ENCODE data around the gene ZMIZ1.

The ZMIZ1 gene

DNA sequence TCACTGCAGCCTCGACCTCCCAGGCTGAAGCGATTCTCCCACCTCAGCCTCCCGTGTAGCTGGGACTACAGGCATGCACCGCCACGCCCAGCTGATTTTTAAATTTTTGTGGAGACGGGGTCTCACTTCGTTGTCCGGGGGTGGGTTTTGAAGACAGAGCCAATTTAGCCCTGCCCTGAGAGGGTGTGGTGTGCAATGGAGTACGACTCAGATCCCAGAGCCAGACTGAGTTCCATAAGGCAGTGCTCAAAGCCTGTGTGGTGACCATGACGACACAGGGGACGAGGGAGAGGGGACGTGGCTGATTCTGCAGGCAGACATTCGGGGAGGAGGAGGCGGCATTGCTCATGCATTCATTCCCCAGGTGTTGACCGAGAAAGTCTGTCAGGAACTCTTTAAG, 72.1 kb downstream of the ZMIZ1 start:
- DNase-seq = no peak

DNA sequence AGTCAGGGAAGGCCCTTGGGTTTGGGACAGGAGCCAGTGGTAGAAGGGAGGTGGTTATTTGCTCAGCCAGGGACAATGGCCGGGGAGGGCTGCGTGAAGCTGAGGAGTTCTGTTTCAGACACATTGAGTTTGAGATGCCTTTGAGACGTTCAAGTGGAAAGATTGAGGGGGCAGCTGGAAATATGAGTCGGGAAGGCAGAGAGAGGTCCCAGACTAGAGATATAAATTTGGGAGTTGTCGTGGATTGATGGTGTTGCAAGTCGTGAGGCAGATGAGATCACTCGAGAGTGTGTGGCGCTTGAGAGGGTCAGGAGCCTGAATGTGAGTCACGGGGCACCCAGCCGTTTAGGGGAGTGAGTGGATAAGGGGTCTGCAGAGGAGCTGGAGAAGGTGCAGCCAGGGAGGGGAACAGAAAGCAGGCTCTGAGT, 73.3 kb downstream of the ZMIZ1 start:
- DNase-seq = no peak

DNA sequence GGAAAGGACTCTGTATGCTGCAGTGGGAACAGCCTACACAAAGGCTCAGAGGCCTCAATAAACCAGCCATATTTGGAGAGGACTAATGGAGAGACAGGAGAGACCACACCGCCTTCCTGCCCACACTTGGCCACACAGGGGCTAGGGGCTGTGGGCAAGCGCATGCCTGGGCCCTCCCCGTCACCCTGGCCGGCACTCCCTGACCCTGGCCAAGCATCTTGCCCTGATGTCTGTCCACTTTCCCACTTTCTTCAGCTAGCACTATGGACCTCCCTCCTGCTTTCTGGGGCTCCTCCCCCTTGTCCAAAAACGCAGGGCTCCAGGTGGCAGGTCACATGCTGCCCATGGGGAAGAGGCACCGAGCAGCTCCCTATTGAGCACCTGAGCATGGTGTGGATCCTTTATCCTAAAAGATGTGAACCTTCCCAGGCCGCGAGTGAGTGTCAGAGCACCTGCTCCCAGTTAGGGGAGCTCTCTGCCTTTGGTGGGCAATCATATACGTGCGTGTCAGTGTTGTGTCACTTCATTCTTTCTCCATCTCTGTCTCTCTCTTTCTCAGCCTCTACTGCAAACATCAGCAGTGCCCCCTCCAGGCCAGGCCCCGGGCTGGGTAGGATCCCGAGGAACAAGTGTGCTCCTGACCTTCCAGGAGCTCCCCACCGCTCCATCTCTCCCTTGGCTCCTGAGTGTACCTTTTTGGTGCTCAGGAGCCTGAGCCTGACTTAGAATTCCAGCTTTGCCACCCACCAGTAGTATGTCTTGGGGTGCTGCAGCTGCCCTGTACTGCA, 74.0 kb downstream of the ZMIZ1 start:
- no peak for DNase-seq

DNA sequence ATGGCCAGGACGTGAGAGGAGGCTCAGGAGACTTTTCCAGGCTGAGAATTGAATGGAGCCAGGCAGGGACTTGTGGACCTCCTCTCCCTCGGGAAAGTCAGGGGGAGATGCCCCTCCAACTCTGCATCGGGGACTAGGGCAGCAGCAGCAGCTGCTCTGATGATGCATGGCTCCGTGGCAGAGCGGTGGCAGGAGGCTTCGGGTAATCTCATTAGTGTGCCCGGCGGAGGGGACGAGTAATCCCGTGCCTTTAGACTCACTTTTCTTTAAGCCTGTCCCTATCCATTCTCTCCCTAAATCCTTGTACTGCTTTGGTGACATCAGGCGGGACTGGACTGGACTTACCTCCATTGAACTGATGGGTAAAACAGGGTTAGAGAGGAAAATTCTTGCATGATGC, 75.1 kb downstream of the ZMIZ1 start:
- no peak for DNase-seq

DNA sequence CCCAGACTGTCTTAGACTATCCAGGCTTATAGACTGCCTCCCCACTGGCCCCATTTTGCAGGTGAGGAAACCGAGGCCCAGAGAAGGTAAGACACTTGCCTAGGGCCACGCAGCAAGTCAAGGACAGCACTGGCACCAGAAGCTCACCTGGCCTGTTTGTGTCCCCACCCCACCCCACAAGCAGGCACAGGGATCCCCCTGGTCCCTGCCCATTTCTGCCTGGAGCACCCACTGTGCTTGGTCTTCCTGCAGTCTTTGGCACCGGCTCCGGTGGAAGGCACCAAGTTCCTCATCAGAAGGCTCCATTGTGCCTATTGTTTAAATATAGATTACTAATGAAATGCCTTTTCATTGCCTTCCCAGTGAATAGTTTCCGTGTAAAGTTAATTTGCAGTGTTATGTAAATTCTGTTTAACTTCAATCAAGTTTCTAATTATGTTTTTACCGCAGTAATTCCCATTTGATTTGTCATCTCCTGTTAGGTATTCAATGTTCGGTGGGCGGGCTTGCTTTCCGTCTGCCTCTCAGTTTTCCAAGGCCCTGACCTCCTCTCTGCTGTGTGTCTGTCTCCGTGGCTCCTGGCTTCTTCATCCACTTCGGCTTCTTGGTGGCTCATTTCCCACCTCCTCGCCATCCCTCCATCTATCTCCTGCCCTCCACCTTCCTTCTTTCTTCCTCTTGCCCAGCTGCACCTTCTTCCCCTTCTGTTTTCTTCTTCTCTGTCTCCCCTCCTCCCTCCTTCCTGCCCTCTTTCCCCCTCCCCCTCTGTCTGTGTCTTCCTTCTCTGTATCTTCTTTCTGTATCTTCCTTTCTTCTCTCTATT, 75.8 kb downstream of the ZMIZ1 start:
- no peak for DNase-seq

DNA sequence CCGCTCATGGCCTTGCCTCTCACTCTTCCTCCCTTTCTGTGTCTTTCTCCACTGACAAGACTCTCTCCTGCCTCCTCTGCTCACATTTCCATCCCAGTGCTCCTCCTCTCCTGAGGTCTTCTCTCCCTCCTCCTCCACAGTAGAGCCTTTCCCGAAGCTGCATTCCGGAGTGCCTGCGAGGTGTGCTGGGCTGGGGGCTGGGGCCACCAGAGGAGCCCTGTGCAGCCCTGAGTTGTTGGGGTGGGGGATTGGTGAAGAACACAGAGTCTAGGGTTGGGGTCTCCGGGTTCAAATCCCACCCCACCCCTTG, 76.4 kb downstream of the ZMIZ1 start:
- DNase-seq = no peak

DNA sequence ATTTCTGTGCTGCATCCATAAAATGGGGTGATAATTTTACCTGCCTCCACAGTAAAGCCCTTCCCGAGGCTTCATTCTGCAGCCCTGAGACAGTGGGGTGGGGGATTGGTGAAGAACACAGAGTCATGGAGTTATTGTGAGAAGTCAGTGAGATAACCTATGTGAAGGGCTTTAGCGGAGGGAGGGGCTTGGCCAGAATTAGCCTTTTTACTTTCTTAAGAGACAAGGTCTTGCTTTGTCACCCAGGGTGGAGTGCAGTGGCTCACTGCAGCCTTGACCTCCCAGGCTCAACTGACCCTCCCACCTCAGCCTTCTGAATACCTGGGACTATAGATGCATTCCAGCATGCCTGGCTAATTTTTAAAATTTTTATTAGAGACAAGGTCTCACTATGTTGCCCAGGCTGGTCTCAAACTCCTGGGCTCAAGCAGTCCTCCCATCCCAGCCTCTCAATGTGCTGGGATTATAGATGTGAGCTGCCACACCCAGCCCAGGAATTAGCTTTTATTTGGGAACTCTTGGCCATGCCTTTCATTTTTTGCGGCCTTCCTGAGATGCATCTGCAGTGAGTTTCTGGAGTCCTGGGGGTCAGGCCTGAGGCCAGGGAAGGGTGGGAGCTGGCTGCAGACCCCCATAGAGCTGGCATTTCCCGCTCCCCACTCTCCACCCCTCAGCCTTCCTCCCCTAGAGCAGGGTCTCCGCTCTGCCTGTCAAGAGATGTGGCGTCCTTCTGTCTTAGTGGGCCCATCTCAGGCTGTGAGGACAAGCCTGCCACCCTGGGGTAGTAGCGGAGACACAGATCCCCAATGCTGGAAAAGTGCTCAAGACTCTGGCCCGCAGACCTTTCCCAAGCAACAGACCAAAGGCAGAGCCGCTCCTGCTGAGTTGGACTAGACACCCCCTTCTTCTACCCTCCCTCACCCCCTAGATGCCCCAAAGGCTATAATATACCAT, 77.0 kb downstream of the ZMIZ1 start:
- no peak for DNase-seq

DNA sequence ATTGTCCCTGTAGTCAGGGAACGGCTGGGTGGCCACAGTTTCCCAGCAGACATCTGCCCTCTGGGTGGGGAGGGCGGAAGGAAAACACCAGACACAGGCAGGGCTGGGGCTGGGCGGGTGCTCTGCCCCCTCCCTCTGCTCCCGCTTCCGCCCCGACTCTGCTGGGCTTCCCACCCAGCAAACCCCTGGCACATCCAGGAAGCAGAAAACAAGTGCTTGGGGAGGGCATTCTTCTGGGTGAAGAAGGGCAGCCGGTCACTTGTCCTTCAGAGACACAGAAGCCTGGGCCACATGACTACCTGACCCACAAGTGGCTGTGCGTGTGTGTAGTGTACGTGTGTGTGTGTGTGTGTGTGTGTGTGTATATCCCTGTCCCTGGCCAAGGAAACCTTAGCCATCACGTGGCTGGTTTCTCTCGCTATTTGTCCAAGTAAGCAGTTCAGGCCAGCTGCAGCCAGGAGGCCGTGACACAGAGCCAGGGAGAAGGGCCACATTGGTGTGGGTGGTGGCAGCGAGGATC, 77.9 kb downstream of the ZMIZ1 start:
- peak; percentile 10 for DNase-seq

DNA sequence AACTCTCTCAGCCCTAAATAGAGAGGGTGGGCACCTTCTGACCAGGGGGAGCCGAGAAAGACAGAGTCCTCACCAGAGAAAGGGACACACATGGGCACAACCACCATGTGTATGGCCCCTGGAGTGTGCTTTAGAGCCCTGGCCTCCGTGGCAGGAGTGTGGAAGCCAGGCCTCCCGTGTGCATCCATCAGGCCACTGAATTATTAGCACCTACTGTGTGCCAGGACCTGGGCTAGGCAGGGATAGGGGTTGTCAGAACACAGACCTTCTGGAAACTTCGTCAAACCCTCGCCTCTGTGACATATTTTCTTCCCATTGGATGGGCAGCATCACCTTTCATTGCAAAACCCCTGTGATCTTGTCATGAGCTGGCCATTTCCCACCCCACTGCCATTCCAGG, 78.5 kb downstream of the ZMIZ1 start:
- no peak for DNase-seq

DNA sequence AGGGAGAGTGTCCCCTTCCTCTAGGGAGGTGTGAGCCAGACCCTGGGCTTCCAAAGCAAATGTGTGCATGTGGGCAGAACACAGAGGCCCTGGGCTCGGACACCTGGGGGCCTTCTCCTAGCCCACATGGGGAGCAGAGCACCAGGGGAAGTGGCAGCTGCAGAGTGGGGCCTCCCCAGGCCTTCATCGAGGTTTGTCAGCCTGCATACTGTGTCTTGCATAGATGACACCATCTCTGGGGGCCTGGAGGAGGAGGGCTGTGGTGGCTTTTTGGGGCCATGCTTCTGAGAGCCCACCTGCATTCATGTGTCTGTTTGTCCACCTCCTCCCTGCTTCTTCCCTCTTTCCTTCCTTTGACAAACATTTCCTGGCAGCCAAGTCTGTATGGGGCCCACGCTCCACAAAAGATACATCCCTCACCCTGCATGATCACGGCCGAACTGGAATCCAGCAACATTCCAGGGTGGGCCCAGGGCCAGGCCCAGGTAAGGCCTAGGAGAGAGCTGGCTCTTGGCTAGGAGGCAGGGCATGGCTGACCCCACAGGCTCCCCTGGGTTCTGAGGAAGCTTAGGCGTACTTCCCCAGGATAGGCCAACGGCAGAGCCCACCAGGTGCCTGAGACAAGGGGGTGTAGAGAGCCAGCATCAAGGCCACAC, 79.2 kb downstream of the ZMIZ1 start:
- DNase-seq = no peak

DNA sequence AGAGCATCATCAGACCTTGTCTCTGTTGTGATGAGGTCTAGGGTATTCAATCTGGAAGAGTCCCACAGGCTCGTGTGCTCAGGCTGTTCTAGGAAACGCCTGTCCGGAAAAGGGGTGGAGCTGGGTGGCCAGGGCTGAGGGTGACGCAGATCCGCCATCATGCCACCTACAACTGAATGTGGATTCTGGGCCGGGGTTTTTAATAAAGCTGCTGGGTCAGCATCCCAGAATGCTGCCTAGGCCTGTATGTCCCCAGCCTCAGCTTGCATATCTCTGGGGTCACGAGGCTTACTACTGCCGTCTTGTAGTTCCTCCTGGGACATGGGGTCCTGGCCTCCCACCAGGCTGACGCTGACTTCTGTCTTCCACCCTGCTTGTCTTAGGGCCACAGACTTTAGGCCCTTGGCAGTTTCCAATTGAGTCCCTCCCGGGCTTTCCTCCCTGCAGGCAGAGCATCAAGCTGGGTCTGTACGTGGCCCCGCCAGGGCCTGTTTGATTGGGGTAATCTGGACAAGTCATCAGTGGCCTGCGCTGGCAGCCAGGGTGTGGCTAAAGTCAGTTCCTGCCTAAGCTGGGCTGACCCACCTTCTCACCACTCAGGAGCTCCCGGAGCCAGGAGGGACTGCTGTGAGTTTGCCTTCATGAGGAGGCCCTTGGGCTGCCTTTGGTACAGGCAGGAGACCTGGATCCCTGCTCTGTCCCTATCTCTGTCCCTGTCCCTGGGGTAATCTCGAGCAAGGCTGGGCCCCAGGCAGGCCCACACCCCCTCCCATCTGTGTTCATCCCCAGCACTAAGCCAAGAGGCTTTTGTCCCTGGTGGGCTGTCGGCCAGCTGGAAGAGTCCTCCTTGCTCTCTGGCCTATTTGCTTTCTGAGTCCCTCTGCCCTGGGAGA, 79.9 kb downstream of the ZMIZ1 start:
- DNase-seq = no peak

DNA sequence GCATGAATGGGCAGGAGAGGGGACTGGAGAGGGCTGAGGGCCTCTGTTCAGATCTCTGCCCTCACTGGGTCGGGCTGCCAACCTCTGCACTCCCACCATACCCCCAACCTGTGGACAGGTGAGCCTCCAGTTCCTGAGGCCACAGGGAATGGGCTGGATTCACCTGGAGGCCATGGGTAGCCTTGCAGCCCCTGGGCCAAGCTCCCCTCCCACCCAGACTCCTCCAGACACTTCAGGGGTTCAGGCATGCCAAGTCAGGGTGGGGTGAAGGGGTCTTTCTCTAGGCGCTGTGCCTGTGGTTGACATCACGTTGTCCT, 80.5 kb downstream of the ZMIZ1 start:
- DNase-seq = no peak

DNA sequence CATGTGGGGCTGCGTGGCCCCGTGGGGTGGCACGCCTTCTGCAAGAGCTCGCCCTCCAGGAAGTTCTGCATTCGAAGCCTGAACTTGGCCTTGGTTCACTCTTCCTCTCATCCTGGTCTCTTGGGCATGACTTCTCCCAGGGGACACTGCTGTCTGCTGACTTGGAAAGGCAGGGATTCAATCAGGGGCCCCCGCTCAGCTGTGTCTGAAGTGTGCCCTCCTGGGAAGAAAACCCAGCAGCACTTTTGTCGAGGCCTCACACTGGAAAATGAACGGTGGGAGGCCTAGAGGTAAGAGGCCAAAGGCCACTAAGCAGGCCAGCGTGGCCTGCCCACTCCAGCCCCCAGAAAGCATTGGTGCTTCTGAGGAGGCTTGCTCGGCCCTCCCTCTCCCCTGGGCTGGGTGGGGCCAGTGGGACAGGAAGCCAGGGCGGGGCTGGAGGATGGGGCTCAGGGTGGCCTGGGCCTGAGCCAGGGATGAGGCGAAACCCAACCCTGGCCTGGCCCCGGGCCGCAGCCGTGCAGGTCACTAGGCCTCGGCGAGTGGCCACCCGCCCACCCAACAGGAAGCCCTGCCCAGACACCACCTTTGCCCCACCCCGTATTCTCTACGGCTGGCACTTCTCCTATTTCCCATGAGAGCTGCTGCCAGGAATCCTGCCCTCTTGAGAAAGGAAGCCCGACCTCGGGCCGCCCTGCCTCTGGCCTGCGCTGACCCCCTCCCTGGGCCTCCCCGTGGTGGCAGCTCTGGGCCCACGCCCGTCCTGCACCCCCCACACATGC, 81.1 kb downstream of the ZMIZ1 start:
- peak; percentile 46 for DNase-seq

DNA sequence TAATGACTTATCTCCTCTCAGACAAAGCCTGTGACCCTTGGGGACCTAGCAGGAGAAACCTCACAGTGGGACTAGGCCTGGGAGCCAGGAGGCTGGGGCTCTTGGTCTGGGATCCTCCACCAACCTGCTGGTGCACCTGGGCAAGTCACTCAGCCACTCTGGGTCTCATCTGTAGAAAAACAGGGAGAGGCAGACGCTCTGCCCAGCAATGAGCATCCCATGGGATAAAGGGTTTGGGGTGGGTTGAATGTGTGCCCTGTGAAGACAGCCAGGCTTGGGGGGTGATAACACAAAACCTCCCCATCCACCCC, 81.6 kb downstream of the ZMIZ1 start:
- DNase-seq = no peak

DNA sequence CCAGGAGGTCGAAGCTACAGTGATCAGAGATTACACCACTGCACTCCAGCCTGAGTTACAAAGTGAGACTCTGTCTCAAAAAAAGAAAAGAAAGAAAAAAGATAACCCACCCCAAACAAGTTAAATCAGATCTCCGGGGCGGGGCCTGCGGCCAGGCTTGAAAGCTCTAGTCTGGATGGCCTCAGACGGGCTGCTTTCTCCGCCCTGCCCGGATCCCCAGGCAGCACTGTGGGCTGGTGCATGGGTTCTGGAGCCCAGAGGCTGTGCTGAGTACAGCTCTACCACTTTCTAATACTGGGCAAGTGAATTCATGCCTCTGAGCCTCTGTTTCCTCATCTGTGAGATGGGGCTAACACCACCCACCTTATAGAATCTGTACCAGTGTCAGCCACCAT, 83.7 kb downstream of the ZMIZ1 start:
- no peak for DNase-seq

DNA sequence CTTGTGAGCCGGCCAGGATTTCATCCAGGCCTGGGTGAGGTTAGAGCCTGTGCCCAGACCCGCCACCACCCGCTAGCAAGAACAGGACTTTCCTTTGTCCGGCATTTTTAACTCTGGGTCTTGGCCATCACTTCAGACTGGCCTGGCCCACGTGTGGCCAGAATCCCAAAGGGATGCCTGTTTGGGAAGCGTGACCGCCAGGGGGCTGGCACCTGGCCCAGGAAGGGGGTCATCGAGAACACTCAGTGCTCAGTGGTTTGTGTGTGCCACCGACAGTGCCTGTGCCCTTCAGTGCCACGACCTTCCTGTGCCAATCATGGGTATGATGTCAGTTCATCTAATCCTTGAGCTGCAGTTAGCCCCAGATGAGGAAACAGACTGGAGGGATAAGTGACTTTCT, 85.0 kb downstream of the ZMIZ1 start:
- no peak for DNase-seq

DNA sequence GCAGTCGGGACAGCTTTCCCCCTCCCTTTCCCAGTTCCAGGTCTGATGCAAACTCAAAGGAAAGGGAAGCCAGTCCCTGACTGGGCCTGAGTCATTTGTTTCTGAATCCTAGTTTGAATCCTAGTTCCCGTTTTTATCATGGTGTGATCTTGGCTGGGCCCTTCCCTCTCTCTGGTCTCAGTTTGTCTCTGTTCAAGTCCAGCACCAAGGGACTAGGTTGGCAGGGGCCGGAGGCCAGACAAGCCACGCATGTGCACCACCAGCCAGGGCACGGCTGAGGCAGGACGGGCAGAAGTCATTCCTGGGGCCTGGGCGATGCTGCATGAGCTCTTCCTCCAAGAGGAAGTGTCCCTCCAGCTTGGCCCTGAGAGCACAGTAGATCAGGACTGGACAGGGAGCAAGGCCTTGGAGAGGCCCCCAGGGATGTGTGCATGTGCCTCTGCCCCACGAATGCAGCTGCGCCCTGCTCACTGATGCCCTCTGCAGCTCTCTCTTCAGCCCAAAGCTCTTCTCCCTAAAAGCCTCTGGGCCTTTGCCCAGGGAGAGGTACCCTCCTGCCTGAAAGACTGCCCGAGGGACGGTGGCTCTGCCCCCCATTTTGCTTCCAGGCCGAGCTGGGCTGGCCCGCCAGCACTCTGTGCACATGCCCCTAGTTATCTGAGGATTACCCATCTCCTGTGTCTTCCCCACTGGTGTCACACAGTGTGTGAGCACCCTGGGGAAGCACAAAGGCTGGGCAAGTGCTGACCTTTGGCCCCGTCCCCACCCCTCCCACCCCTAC, 86.7 kb downstream of the ZMIZ1 start:
- DNase-seq = no peak

DNA sequence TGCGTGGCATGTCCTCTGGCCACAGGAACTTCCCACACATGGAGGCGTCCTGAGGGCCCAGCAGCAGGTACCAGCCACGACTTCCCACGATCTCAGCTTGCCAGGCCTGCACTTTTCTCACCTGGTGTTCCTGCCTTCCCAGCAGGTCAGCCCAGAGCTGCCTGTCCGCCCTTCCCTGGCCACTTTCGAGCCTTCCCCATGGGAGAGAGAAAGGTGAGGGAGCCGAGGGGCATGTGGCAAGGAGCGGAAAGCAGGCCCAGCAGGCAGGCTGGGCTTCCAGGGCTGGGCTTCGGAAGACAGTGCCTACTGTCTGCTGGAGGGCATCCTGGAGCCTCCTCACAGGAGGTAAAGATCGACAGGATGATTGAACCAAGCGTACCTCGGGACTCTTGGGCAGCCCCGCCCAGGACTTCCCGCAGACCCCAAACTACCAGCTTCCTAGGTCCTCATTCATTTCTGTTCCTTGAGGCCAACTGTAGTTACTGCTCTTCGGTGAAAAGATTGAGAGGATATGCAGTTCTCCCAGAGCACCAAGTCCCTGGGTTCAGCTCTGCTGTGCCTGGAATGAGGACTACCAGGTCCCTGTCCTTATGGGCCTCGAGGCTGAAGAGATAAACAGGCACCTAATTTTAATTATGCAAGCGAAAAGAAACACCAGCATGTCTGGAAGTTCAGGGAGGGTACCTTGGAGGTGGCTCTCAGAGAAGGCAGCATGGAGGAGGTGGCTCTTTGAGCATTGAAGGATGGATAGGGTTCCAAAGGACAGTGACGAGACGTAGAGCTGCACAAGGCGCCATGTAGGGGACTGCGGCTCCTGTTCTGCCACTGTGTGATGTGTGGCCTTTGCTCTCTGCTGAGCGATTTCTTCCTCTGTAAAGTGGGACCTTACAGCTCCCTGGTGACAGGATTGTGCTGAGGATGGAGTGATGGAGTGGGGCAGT, 87.8 kb downstream of the ZMIZ1 start:
- DNase-seq = no peak

DNA sequence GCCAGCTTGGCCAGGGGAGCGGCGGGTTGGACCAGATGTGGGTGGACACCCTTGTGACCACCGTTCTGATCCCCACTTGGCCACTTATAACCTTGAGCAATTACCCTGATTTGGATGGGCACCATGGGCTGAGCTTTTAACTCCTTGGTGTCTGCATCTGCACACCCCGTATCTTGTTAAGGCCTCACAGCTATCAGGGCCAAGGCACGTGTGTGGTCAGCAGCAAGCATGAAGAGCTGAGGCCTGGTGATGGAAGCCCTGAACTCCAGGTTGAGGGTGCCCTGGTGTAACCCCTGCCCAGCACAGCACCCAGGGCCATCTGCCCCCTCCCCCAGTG, 89.2 kb downstream of the ZMIZ1 start:
- no peak for DNase-seq

All from CD4-positive, alpha-beta T cell treated with Interleukin-21 for 1 hour (primary cell).